Measurements from ENCODE around the gene HCFC1. TPM values are rescaled to one million over a fixed set of nuclear protein-coding genes. Genes with fewer than 3 reads are reported as not detected.

HCFC1 gene
- polyA plus RNA-seq, 1 of the 3 experiments (the other 2 are of a cell fraction) = 9.5 TPM

GRCh38 chrX:153913701-153914100, 57.9 kb downstream of the HCFC1 start (continued):
- no peak for TF ChIP-seq IRF3 (IDR thresholded peaks at IDR 0.05; ENCODE audit: low read depth, low read length)

GRCh38 chrX:153913211-153913610, 58.4 kb downstream of the HCFC1 start:
- no peak overlapping the region for H3K27ac ChIP-seq (ENCODE audit: low read depth in 2 of 2, low read length in 1 of 2)
- POLR2A ChIA-PET = no interaction called here
- no peak overlapping the region for H3K9ac ChIP-seq
- TF ChIP-seq FOSL2 (IDR thresholded peaks at IDR 0.05; ENCODE audit: borderline replicate concordance, low read depth) (no peak), SMC3 (IDR thresholded peaks at IDR 0.05; ENCODE audit: low read depth, low read length) (no peak), GABPA (IDR thresholded peaks at IDR 0.05; ENCODE audit: low read depth) (no peak), YY1 (IDR thresholded peaks at IDR 0.05; ENCODE audit: low read depth) (no peak), MXI1 (IDR thresholded peaks at IDR 0.05; ENCODE audit: low read depth, low read length) (no peak), CTCF (IDR thresholded peaks at IDR 0.05) (no peak), GATA2 (CRISPR knock-in tag; IDR thresholded peaks at IDR 0.05) (no peak), EZH2phosphoT487 (IDR thresholded peaks at IDR 0.05; ENCODE audit: borderline replicate concordance, low read depth) (no peak), RCOR1 (IDR thresholded peaks at IDR 0.05; ENCODE audit: low read length) (no peak), TCF12 (IDR thresholded peaks at IDR 0.05) (no peak), RFX5 (IDR thresholded peaks at IDR 0.05; ENCODE audit: low read length) (no peak), ZBTB33 (IDR thresholded peaks at IDR 0.05; ENCODE audit: borderline replicate concordance, low read depth) (no peak), JUND (IDR thresholded peaks at IDR 0.05) (no peak), MAX (IDR thresholded peaks at IDR 0.05; ENCODE audit: low read depth) (no peak), TAF1 (IDR thresholded peaks at IDR 0.05; ENCODE audit: borderline replicate concordance, low read depth, low read length) (no peak)
- TF ChIP-seq, protein P1, sequence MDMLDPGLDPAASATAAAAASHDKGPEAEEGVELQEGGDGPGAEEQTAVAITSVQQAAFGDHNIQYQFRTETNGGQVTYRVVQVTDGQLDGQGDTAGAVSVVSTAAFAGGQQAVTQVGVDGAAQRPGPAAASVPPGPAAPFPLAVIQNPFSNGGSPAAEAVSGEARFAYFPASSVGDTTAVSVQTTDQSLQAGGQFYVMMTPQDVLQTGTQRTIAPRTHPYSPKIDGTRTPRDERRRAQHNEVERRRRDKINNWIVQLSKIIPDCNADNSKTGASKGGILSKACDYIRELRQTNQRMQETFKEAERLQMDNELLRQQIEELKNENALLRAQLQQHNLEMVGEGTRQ (IDR thresholded peaks at IDR 0.05; ENCODE audit: borderline replicate concordance, low read depth, low read length) = no peak
- TF ChIP-seq, protein P2, sequence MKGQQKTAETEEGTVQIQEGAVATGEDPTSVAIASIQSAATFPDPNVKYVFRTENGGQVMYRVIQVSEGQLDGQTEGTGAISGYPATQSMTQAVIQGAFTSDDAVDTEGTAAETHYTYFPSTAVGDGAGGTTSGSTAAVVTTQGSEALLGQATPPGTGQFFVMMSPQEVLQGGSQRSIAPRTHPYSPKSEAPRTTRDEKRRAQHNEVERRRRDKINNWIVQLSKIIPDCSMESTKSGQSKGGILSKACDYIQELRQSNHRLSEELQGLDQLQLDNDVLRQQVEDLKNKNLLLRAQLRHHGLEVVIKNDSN (IDR thresholded peaks at IDR 0.05; ENCODE audit: borderline replicate concordance, low read depth) = no peak
- TF ChIP-seq, protein P3, sequence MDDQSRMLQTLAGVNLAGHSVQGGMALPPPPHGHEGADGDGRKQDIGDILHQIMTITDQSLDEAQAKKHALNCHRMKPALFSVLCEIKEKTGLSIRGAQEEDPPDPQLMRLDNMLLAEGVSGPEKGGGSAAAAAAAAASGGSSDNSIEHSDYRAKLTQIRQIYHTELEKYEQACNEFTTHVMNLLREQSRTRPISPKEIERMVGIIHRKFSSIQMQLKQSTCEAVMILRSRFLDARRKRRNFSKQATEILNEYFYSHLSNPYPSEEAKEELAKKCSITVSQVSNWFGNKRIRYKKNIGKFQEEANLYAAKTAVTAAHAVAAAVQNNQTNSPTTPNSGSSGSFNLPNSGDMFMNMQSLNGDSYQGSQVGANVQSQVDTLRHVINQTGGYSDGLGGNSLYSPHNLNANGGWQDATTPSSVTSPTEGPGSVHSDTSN (IDR thresholded peaks at IDR 0.05) = no peak
- 30% methylated on average over 2 of the region's 17 CpGs for WGBS (ENCODE audit: low lambda C conversion rate)
- no peak for DNase-seq
- peaks cover 59% of the 10 kb centered on the region for H3K27me3 ChIP-seq (ENCODE audit: insufficient read depth)
- H3K36me3 ChIP-seq (replicated peaks in 1 of 2; ENCODE audit: control insufficient read depth in 1 of 2, insufficient read depth in 2 of 2, low read length in 1 of 2) = no peaks in the 10 kb centered on the region
- H3K4me3 ChIP-seq (ENCODE audit: low read depth in 2 of 2, low read length in 1 of 2) = no peak overlapping the region
- H2AFZ ChIP-seq (ENCODE audit: low read depth) = no peak overlapping the region
- no peaks in the 10 kb centered on the region for H3F3A ChIP-seq (replicated peaks; ENCODE audit: insufficient read depth)
- H3K9me2 ChIP-seq = no peaks in the 10 kb centered on the region
- no peaks in the 10 kb centered on the region for H3K9me3 ChIP-seq
- CTCF ChIA-PET = interaction anchor here (0.8 to 9.3 kb wide), 4 partner anchors 9 to 36 kb away, joined by 3 to 130 read pairs (median 4); partner anchors contain the start of genes ARHGAP4 and AVPR2
- no peaks in the 10 kb centered on the region for H3K79me2 ChIP-seq (ENCODE audit: insufficient read depth)
- no peak overlapping the region for H3K4me2 ChIP-seq
- no peaks in the 10 kb centered on the region; the same call in 1 of the 2 replicates for H4K20me1 ChIP-seq (ENCODE audit: insufficient read depth)
- no peaks in the 10 kb centered on the region; a peak in 1 of 4 replicates for H3K4me1 ChIP-seq (ENCODE audit: control insufficient read depth in 1 of 2, insufficient read depth in 2 of 2, low read depth in 1 of 2, low read length in 1 of 2)
